SIG-M5 treated with dmso at 0.1 percent for 504 hours (cell line): ENCODE data around the gene SLC2A8.

Experiments
- DNase-seq: peaks from one replicate; lab custom pipeline; 2025; ENCODE audit not compliant: unreplicated experiment; lab: John Stamatoyannopoulos, UW

SLC2A8 gene

DNA sequence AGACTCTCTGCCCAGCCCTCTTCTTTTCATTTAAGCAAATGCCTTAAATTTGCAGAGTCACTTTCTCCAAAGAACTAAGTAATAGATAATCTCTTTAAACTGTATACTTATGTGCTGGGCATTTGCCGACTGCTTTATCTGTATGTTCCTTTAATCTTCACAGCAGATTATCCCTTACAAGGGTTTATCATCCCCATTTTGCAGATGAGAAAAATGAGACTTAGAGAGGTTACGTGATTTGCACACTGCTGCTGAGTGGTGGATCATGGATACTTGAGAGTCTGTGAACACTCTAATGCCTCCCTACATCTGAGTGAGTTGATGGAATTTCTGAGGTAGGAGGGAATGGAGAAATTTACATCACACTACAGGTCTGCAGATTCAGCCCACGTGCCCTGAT lies 31.4 kb downstream of the SLC2A8 start:
- no peak for DNase-seq

DNA sequence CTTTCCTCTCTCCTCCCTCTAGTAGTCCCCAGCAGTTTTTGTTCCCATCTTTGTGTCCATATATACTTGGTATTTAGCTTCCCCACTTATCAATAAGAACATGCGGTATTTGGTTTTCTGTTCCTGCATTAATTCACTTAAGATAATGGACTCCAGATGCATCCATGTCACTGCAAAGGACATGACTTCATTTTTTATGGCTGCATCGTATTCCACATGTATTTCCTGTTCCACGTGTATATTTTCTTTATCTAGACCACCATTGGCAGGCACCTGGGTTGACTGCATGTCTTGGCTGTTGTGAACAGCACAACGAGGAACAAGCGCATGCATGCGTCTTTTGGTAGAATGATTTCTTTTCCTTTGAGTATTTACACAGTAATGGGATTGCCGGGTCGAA lies 33.4 kb downstream of the SLC2A8 start:
- no peak for DNase-seq

DNA sequence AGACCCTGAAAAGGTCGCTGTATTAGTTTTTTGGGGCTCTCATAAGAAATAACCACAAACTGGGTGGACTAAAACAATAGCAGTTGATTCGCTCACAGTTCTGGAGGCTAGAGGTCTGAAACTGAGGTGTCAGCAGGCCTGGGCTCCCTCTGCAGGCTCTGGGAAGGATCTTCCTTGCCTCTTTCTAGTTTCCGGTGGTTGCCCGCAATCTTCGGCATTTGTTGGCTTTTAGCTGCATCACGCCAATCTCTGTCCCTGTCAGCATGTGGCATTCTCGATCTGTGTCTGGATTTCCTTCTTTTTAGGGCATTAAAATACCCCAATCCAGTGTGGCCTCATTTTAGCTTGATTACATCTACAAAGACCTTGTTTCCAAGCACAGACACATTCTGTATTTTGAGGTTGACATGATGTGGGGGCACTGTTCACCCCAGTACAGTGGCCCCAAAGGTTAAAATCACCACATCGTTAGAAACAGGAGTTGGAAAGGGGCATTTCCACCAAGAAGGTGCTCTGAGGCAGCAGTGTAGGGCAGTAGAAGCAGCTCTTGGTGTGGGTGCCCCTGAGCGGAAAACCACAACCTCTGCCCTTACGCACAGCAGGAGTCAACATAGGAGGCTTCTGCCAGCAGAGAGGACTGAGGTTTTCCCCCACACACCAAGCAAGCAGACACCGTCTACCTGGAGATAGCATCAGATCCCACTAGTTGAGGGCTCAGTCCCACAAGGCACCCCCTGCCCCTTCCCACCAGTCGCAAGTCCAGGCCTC lies 40.7 kb downstream of the SLC2A8 start:
- no peak for DNase-seq

DNA sequence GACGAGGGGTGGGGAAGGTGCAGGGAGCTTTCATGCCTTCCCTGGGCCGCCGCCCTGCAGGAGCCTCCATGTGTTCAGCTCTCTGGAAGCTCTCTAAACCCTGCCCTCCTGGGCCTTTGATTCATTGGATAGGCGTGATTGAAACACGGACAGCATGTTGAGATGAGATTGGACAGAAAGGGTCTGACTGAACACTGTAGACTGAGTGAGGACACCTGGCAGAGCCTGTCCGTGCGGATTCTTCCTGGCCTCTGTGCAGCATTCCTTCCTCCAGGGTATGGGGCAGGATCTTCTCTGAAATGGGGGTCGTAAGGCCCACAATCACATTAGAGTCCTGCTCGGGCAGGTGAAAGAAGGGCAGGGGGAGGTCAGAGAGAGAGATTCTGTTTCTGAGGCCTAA lies 41.4 kb downstream of the SLC2A8 start:
- DNase-seq, result no peak

DNA sequence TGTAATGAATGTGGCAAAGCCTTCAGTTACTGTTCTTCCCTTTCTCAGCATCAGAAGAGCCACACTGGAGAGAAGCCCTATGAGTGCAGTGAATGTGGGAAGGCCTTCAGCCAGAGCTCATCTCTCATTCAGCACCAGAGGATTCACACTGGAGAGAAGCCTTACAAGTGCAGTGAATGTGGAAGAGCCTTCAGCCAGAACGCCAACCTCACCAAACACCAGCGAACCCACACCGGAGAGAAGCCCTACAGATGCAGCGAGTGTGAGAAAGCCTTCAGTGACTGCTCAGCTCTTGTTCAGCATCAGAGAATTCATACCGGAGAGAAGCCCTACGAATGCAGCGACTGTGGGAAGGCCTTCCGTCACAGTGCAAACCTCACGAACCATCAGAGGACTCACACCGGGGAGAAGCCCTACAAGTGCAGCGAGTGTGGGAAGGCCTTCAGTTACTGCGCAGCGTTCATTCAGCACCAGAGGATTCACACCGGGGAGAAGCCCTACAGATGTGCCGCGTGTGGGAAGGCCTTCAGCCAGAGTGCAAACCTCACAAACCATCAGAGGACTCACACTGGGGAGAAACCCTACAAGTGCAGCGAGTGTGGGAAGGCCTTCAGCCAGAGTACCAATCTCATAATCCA lies 47.4 kb downstream of the SLC2A8 start:
- DNase-seq, result no peak

DNA sequence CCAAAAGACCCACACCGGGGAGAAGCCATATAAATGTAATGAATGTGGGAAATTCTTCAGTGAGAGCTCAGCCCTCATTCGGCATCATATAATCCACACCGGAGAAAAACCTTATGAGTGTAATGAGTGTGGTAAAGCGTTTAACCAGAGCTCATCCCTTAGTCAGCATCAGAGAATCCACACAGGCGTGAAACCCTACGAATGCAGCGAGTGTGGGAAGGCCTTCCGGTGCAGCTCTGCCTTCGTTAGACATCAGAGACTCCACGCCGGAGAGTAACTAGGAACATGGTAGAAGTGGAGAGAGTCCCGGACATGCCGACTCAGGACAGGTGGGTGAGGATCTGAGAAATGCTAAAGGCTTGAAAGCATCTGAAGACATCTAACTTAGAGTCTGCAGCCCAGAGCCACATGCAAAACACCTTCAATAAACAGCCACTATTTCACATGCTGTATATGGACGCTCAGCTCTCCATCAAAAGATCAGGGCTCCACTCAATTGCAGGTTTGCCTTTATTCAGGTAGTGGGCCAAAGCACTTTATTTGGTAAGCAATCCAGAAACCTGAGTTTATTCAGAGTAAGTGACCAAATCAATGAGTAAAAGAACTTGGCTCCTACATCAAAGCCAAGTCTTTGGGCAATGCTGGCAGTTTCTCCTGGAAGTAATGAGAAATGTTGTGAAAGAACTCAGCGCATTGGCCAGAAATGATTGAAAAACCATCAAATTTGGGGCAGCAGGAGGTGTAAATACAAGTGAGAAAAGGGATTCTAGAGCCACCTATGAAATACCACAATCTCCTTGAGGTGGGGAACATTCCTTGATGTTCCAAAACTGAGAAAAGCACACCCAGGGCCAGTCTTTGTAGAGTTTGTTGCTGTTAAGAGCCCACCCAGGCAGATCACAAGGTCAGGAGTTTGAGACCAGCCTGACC lies 48.2 kb downstream of the SLC2A8 start:
- no peak for DNase-seq

DNA sequence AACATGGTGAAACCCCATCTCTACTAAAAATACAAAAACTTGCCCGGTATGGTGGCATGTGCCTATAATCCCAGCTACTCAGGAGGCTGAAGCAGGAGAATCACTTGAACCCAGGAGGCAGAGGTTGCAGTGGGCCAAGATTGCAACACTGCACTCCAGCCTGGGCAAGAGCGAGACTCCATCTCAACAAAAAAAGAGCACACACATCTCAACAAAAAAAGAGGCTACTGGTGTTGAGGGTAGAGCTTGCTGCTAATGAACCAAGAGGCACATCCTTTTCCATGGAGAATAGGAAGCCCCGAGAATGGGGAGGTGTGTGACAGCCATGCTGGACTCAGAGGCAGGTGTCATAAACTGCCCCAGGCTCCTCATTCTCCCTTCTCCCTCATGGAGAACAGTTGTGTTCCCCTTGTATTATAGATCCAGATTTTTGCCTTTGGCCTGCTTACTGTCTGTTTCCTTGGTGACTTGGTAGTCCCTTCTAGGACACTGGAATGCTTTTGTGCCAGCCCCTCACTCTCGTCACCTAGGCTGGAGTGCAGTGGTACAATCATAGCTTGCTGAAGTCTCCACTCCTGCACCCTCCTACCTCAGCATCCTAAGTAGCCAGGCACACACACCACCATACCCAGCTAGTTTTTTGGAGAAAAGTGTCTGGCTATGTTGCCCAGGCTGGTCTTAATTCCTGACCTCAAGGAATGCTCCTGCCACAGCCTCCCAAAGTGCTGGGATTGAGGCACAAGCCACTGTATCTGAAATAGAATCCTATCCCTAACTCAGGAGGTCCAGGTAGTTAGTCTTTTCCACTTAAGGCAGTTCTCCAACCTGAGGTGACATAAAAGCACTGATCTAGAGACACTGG lies 49.1 kb downstream of the SLC2A8 start:
- DNase-seq, result no peak

DNA sequence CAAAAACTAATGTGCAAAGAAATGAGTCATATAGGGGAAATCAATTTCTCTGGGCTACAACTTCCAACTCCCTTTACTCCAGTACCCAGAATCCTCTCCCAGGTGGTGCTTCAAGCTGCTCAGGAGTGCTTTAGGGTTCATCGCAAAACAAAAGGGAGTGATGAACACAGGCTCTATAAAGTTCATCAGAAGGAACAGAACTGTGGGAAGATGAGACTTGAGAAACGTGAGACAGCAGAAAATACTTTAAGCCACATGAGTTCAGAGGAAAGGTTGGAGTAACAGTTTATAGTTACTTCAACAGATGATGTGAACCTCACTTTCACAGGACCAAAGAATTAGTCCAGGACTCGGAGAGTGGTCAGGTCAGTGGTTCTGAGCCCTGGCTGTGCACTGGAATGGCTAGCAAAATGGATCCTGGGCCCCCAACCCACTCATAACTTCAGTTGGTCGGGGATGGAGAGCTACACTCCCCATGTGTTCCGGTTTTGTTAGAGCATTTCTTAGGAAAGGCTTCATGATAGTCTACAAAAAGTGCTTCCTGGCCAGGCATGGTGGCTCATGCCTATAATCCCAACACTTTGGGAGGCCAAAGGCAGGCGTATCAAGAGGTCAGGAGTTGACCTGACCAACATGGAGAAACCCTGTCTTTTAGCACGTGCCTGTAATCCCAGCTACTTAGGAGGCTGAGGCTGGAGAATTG lies 49.9 kb downstream of the SLC2A8 start:
- DNase-seq, result no peak

DNA sequence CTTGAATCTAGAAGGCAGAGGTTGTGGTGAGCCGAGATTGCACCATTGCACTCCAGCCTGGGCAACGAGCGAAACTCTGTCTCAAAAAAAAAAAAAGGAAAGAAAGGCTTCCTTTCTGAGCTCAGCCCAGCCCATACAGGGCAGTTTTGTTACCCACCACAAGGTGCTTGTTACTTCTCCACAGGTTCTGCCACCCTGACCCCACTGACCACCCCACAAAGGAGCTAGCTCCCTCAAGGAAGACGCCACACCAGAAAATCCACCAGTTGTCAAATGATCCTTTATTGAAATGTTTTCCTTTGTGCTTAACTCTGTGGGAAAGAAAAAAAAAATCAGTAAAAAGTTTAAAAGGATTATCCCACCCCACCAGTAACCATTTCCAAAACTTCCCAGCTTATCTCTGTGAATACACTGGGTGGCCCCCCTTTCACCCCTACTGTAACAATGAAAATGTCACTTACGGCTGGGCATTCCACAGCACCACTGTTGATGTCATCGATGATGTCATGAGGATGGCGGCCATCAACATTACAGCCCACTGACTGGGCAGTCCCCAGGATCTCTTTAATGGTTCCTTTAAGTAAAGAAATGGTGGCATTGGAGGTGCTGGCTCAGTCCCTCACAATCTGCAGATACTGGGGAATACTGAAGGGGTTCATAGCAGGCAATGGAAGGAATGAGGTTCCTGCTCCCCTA lies 50.6 kb downstream of the SLC2A8 start:
- DNase-seq, result peak; percentile 10

DNA sequence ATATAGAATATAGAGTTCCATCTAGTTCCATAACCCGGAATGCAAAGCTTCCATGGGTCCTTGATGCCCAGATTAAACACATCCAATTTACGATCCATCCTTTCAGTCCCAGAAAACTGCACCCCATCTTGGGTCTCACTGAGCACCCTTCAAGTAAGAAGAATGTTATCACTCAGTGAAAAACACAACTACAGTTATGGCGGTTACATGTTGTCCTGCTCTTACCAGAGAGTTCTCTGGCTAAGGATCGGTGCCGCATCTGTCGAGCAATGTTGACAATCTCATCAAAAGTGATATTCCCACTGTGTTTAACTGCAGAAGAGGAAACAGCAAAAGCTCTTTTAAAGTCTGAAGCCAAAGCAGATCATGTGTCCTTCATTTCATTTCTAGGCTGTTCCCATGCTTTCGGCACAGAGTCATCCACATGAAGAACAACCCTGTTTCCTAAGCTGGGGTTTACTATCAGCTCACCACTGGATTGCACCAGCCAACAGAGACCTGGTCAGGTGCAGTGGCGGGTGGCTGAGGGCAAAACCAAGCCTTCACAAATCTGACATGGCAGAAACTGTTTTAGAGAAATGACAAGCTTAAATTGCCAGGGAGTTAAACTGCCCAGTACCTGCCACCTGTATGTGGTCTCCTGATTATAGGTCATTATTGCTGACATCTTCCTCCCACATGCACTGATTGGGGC lies 51.3 kb downstream of the SLC2A8 start:
- DNase-seq, result no peak

DNA sequence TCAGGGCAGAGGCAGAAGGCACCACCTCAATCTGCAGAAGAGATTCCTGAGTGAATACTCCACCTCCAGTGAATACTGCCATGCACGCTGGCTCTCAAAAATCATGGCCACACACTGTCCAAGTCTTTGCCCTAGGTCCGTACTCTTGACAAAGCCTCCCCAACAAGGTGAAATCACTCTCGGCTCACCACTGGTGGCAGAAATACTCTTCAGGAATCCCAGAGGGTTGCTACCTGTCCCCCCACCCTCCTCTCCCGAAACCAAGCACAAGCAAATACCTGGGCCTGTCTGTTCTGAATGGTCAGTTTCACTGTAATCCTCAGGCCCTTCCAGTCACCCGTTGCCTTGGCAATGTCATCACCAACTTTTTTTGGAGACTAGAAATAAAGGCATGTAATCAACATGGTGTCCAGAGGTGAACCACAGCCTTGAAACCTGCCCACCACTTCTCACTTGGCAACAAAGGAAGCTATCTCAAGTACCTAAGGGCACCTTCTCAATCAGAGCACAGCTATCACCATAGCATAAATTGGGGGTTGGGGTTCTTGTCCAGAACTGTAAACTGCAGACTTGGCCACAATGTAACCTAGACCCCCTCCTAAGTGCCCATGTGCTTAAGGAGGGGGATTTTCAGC lies 52.5 kb downstream of the SLC2A8 start:
- DNase-seq, result no peak

DNA sequence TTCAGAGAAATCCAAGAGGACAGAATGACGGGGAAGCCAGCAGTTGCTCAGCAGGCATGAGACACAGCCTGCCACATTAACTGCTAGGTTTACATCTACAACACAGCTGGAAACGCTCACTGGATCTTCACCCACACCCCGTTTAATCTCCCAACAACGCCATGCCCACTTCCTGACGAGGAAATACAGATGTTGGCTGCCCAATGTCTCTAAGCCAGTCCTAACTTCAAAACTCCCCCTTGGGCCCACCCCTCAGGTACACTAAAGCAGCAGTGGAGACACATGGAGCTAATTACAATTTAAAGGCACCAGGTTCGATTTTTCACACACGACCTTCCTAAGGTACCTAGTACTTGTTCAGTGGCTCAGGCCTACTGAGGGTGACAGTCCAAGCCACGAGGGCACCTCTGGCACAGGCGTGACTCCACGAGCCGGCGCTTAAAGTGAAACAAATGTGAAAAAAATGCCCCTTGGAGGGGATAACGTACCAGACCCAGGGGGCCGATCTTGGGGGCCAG lies 53.3 kb downstream of the SLC2A8 start:
- DNase-seq, result no peak

DNA sequence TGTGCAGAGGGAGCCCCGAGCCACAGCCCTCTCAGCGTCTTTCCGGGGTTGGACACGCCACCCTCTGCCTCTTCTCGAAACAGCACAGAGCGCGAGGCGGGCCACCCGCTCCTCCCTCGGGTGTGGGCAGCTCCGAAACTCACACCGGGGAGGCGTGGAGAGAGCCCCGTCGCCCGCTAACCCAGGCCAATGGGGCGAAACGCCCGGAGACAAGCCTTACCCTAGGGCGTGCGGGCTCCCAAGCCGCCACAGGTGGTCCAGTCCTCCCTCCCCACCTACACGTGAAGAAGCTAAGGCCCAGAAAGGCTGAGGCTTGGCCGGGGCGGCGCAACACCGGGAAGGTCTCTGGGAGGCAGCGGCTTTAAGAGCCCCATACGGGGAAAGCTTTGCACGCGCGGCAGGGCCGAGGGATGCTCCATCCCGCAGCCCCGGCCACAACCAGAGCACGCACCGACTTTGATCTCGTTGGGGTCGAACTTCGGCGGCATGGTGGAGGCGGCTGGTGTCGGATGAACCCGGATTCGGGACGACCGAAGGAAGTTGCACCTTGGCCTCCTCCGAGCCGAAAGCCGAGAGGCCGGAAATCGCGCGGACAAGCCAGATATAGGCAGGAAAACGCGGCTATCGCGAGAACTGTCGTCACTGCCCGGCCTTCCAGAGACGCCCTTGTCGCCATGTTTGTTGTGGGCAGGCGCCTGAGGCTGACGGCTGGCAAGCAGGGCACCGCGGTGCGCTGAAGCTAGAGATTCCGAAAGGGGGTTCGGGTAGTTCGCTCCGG lies 54.0 kb downstream of the SLC2A8 start, which contains the start of the genes LRSAM1 and RPL12:
TSS of gene LRSAM1 (plus strand) at position 681 of the 778 bp plus-strand sequence. CDS start 3,018 bp downstream, outside the sequence.
TSS of gene RPL12 (minus strand) at position 577 of the 778 bp plus-strand sequence. CDS start at position 488, 89 bp downstream.
- peak; percentile 84 for DNase-seq

DNA sequence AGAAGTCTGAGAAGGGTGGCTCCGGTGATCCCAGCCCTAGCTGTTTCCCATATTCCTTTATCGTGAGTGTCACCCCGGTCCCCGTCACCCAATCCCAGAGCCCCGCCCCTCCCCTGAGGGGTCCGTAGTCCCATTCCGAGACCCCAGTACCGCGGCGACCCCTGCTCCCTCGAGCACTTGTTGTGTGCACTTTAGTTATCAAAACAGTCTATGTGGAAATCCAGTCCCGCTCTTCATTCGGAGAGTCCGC lies 54.6 kb downstream of the SLC2A8 start:
- DNase-seq, result no peak

DNA sequence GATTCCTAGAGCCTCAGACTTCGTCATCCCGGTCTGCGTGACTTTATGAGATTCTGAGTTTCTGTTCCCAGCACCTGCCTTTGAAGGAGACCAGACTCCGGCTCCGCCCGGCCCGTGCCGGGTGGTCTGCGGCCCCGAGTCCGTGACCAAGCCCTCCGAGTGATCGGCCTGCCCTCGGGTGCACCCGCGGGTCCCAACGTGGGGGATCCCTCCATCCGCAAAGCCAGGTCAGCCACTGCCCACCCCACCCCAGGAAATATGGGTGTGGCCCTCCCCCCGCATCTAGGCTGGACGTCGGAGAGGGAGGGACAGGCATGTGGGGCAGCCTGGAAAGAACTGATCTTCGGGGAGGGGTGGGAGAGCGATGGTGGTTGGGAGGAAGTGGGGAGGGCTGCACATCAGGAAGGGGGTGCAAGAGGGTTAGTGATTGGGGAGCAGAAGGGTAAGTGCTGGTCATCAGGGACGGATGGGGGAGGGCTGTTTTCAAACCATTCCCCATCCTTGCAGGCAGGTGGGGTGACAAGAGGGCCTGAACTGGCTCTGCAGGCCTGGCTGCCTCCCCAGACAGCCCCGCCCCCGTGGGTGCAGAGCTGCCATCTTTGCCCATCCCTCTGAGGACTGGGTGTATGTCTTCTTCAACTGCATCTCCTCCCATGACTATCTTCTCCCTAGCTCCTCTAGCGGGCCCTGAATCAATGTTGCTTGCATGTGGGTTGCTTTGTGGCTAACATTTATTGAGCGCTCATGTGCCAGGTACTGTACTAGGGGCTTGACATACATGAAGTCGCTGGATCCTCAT lies 55.1 kb downstream of the SLC2A8 start:
- peak; percentile 49 for DNase-seq

DNA sequence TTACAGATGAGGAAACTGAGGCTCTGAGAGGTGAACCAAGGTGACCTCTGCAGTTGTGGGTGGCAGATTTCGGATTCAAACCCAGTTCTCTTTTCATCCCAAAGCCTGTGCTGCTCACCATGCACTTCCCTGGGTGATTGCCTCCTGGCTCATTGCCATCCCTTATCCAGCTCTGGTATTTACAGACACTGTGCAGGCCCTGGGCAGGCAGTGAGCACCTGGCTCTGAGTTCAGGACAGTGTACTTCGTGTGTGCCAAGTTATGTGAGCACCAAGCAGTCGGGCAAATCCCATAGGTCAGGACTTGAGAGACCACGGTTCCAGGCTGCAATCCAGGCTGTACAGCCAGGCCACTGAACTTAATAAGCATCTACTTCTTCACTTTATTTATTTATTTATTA lies 55.7 kb downstream of the SLC2A8 start:
- no peak for DNase-seq
